Measurements from ENCODE around the gene HEXIM2.

DNA sequence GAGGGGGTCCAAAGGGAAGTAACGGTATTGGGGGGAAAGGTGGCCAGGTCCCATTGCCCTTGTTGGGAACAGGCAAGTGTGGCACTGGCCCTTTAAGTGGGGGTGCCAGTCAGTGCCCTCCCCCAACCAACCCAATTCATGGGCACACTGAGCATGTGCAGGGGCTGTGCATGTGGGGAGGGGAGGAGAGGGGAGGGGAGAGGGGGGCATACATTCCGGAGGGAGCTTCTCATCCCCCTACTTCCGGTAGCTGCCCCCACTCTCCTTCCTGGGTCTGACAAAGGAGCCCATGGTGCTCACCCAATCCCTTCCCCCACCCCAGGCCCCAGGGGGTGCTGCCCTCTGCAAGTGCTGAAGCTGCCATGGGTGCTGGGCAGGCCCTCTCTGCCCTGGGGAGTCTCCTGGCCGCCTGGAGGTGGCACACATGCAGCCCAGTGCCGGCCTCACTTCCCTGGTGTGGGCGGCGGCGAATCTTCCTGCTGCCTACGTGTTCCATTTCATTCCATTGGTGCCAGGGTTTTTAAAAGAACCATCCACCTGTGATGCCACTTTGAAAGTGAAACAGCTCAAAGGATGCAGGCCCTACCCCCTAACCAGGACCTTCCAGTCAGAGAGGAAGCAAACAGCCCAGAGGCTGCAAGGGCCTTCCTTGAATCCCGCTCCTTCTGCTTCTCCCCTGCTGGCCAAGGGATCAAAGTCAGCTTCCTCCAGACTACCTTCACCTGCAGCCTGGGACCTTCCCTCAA is 11.0 kb downstream of the HEXIM2 start:
- no peak for TF ChIP-seq POLR2A (IDR thresholded peaks at IDR 0.05)
- TF ChIP-seq, protein P1, sequence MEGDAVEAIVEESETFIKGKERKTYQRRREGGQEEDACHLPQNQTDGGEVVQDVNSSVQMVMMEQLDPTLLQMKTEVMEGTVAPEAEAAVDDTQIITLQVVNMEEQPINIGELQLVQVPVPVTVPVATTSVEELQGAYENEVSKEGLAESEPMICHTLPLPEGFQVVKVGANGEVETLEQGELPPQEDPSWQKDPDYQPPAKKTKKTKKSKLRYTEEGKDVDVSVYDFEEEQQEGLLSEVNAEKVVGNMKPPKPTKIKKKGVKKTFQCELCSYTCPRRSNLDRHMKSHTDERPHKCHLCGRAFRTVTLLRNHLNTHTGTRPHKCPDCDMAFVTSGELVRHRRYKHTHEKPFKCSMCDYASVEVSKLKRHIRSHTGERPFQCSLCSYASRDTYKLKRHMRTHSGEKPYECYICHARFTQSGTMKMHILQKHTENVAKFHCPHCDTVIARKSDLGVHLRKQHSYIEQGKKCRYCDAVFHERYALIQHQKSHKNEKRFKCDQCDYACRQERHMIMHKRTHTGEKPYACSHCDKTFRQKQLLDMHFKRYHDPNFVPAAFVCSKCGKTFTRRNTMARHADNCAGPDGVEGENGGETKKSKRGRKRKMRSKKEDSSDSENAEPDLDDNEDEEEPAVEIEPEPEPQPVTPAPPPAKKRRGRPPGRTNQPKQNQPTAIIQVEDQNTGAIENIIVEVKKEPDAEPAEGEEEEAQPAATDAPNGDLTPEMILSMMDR (IDR thresholded peaks at IDR 0.05): peak in 1 of 3 experiments; percentile 5

Data from testis (tissue), 2 donors.